ENCODE data around the gene PALD1. TPM values are rescaled to one million over a fixed set of nuclear protein-coding genes. Genes with fewer than 3 reads are reported as not detected.

Gene PALD1
- total and polyA plus RNA-seq, 2 of the 13 experiments (the other 11 are each of a cell fraction or from before 2014, with no cell fraction given) = 0.07 to 0.09 TPM

- 98% methylated on average over 6 of the region's 9 CpGs for WGBS (ENCODE audit: low lambda C conversion rate)
- Histone ChIP-seq H3K27me3 (ENCODE audit: control insufficient read depth in 1 of 2, insufficient read depth in 2 of 2, low read length in 2 of 2) (no peaks in the 10 kb centered on the region), H3K4me1 (ENCODE audit: insufficient read depth, low read length) (peaks cover 29% of the 10 kb centered on the region), H3K79me2 (ENCODE audit: insufficient read depth, low read length) (no peaks in the 10 kb centered on the region), H3K27ac (ENCODE audit: extremely low read length, insufficient read depth, low read length) (no peak overlapping the region), H3K9me3 (ENCODE audit: low read length) (no peaks in the 10 kb centered on the region), H3K36me3 (replicated peaks in 1 of 2; ENCODE audit: control insufficient read depth in 1 of 2, insufficient read depth in 2 of 2, low read length in 2 of 2) (no peaks in the 10 kb centered on the region), H3K9ac (ENCODE audit: insufficient read depth, low read depth, low read length) (no peak overlapping the region), H4K20me1 (ENCODE audit: insufficient read depth, low read length) (no peaks in the 10 kb centered on the region), H2AFZ (ENCODE audit: low read length) (no peak overlapping the region), H3K4me2 (ENCODE audit: low read depth, low read length) (no peak overlapping the region), H3K4me3 (replicated peaks in 1 of 3; ENCODE audit: insufficient read depth in 1 of 3, low read depth in 2 of 3, low read length in 3 of 3) (no peak overlapping the region)
- ChIA-PET CTCF (ENCODE audit: low intra/inter-chr PET ratio, low total read pairs) (no interaction called here), POLR2A (interaction anchor here (1.2 kb wide), 1 partner anchor 9 kb away, joined by 5 read pairs; no protein-coding TSS in a partner anchor)
- in situ Hi-C loops (cut with HindIII; ENCODE audit: extremely low pct_ligation_motif_present, low pct_unique_long_range_greater_than_20kb) (no loop called here), intact Hi-C loops (cut with micrococcal nuclease; ENCODE audit: unreplicated experiment) (loop anchor here (5.0 kb wide), 1 partner anchor 51 kb away; the partner anchor contains the start of gene LRRC20)
- DNase-seq (ENCODE audit: low spot score) (no peak), FAIRE-seq (no peak), ATAC-seq (no peak)
- no TSS peak for BruUV-seq (replicated peaks)
- TF ChIP-seq DMAP1 (CRISPR knock-in tag; IDR thresholded peaks at IDR 0.05) (no peak), GABPA (IDR thresholded peaks at IDR 0.05; ENCODE audit: low read depth, low read length) (no peak), GABPA (CRISPR knock-in tag; IDR thresholded peaks at IDR 0.05; ENCODE audit: low read depth) (no peak), SRY (CRISPR knock-in tag; IDR thresholded peaks at IDR 0.05) (no peak), RNF2 (conservative IDR thresholded peaks at IDR 0.05; ENCODE audit: low read depth) (no peak), ZNF276 (CRISPR knock-in tag; IDR thresholded peaks at IDR 0.05; ENCODE audit: low read depth) (no peak), PAXIP1 (CRISPR knock-in tag; conservative IDR thresholded peaks at IDR 0.05) (no peak), MED13 (CRISPR knock-in tag; IDR thresholded peaks at IDR 0.05) (no peak), ZNF670 (CRISPR knock-in tag; IDR thresholded peaks at IDR 0.05; ENCODE audit: borderline replicate concordance) (no peak), TBP (CRISPR knock-in tag; IDR thresholded peaks at IDR 0.05) (no peak)
- TF ChIP-seq, protein P1, sequence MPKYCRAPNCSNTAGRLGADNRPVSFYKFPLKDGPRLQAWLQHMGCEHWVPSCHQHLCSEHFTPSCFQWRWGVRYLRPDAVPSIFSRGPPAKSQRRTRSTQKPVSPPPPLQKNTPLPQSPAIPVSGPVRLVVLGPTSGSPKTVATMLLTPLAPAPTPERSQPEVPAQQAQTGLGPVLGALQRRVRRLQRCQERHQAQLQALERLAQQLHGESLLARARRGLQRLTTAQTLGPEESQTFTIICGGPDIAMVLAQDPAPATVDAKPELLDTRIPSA (CRISPR knock-in tag; IDR thresholded peaks at IDR 0.05; ENCODE audit: borderline replicate concordance) = no peak
- TF ChIP-seq, protein P2, sequence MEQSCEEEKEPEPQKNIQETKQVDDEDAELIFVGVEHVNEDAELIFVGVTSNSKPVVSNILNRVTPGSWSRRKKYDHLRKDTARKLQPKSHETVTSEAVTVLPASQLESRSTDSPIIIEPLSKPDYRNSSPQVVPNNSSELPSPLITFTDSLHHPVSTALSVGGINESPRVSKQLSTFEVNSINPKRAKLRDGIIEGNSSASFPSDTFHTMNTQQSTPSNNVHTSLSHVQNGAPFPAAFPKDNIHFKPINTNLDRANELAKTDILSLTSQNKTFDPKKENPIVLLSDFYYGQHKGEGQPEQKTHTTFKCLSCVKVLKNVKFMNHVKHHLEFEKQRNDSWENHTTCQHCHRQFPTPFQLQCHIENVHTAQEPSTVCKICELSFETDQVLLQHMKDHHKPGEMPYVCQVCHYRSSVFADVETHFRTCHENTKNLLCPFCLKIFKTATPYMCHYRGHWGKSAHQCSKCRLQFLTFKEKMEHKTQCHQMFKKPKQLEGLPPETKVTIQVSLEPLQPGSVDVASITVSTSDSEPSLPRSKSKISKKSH (CRISPR knock-in tag; IDR thresholded peaks at IDR 0.05; ENCODE audit: borderline replicate concordance) = no peak
- TF ChIP-seq, protein P3, sequence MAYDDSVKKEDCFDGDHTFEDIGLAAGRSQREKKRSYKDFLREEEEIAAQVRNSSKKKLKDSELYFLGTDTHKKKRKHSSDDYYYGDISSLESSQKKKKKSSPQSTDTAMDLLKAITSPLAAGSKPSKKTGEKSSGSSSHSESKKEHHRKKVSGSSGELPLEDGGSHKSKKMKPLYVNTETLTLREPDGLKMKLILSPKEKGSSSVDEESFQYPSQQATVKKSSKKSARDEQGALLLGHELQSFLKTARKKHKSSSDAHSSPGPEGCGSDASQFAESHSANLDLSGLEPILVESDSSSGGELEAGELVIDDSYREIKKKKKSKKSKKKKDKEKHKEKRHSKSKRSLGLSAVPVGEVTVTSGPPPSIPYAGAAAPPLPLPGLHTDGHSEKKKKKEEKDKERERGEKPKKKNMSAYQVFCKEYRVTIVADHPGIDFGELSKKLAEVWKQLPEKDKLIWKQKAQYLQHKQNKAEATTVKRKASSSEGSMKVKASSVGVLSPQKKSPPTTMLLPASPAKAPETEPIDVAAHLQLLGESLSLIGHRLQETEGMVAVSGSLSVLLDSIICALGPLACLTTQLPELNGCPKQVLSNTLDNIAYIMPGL (CRISPR knock-in tag; IDR thresholded peaks at IDR 0.05; ENCODE audit: borderline replicate concordance in 1 of 2, low read depth in 1 of 2) = no peak
- TF ChIP-seq, protein P4, sequence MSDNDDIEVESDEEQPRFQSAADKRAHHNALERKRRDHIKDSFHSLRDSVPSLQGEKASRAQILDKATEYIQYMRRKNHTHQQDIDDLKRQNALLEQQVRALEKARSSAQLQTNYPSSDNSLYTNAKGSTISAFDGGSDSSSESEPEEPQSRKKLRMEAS (IDR thresholded peaks at IDR 0.05) = no peak
Measured at GRCh38 chr10:70433581-70434280, 44.8 kb upstream of the PALD1 start.

Measured in HepG2 (cell line).